Activated T-helper 1 cell treated with anti-CD3 and anti-CD28 coated beads, Interleukin-12 subunit alpha, Interleukin-12 subunit beta, Interleukin-2, Interleukin-4 antibody, amounts not matched to agents 30 ng/mL and 10 ng/mL and 1 ng/mL, durations not matched to agents 14 hours and 24 hours and 36 hours (primary cell): ENCODE results near the gene SLC22A4. TPM values are rescaled to one million over a fixed set of nuclear protein-coding genes. Genes with fewer than 3 reads are reported as not detected.

Experiments
- DNase-seq: peaks from one replicate; pipeline ENCODE4 v3.0.0; 2021; ENCODE audit warnings: low spot score
- H3K27ac Mint-ChIP-seq: one replicate; pipeline ENCODE4 v1.8.0; 2021; ENCODE audit warnings: mild to moderate bottlenecking, mixed read lengths
- H3K27me3 Mint-ChIP-seq: one replicate; pipeline ENCODE4 v1.8.0; 2022; ENCODE audit warnings: mild to moderate bottlenecking, moderate library complexity, mixed read lengths; ENCODE audit not compliant: insufficient read depth
- H3K36me3 Mint-ChIP-seq: one replicate; pipeline ENCODE4 v1.8.0; 2021; ENCODE audit warnings: low read depth, mixed read lengths
- H3K4me1 Mint-ChIP-seq: one replicate; pipeline ENCODE4 v1.8.0; 2021; ENCODE audit warnings: low read depth, mixed read lengths
- H3K4me3 Mint-ChIP-seq: one replicate; pipeline ENCODE4 v1.8.0; 2021; ENCODE audit warnings: mild to moderate bottlenecking, moderate library complexity, mixed read lengths
- H3K9me3 Mint-ChIP-seq: one replicate; pipeline ENCODE4 v1.8.0; 2021; ENCODE audit warnings: mixed read lengths
- intact Hi-C: fragments of 100-400 bp; cut with micrococcal nuclease; formaldehyde crosslinking; loops from one replicate; pipeline ENCODE4 v1.15.1; 2024
- total RNA-seq: library from RNA; stranded (reverse); gene quantifications from 2 replicates; pipeline ENCODE4 v1.2.3, GENCODE V29; 2022

SLC22A4 gene
- 1.6 and 2.6 TPM in 2 replicates for total RNA-seq

- no peaks in the 10 kb centered on the region for H3K36me3 Mint-ChIP-seq
- peaks cover 32% of the 10 kb centered on the region for H3K4me1 Mint-ChIP-seq
- DNase-seq = peak; percentile 66
- intact Hi-C loops = loop anchor here (1.0 to 10.0 kb wide), 10 partner anchors 21 to 757 kb away; partner anchors contain the start of genes GDF9, SLC22A5 and UQCRQ
- peak within 1 kb of the TSS; percentile 95 for H3K27ac Mint-ChIP-seq
- peaks cover 15% of the 10 kb centered on the region for H3K27me3 Mint-ChIP-seq
- H3K4me3 Mint-ChIP-seq = peak within 1 kb of the TSS; percentile 93
- H3K9me3 Mint-ChIP-seq = no peaks in the 10 kb centered on the region
Measured at GRCh38 chr5:132293992-132294727, at the start of gene SLC22A4. Gene SLC22A4, plus strand, starts transcription at chr5:132294394. Its CDS starts 223 bp downstream, at chr5:132294617.

GRCh38 chr5:132245593-132245992 is 48.6 kb upstream of the SLC22A4 start:
- Mint-ChIP-seq H3K4me1 (no peaks in the 10 kb centered on the region), H3K27ac (no peak overlapping the region), H3K36me3 (peaks cover 6% of the 10 kb centered on the region), H3K27me3 (peaks cover 23% of the 10 kb centered on the region), H3K9me3 (peaks cover 39% of the 10 kb centered on the region), H3K4me3 (no peak overlapping the region)
- DNase-seq = no peak
- intact Hi-C loops = no loop called here

- Mint-ChIP-seq H3K4me3 (no peak overlapping the region), H3K27ac (no peak overlapping the region), H3K4me1 (no peaks in the 10 kb centered on the region), H3K9me3 (peaks cover 39% of the 10 kb centered on the region), H3K27me3 (peaks cover 28% of the 10 kb centered on the region), H3K36me3 (peaks cover 6% of the 10 kb centered on the region)
- DNase-seq = no peak
- intact Hi-C loops = loop anchor here (2.0 kb wide), 1 partner anchor 14 kb away; no protein-coding TSS in a partner anchor
Measured at GRCh38 chr5:132246806-132247205, 47.4 kb upstream of the SLC22A4 start.

- no peak overlapping the region for H3K4me3 Mint-ChIP-seq
- no peak for DNase-seq
- intact Hi-C loops = no loop called here
- peaks cover under 1% of the 10 kb centered on the region for H3K36me3 Mint-ChIP-seq
- H3K27me3 Mint-ChIP-seq = peaks cover 20% of the 10 kb centered on the region
- H3K9me3 Mint-ChIP-seq = peaks cover 14% of the 10 kb centered on the region
- H3K27ac Mint-ChIP-seq = no peak overlapping the region
- H3K4me1 Mint-ChIP-seq = no peaks in the 10 kb centered on the region
Measured at GRCh38 chr5:132250547-132250946, 43.6 kb upstream of the SLC22A4 start.

GRCh38 chr5:132251220-132251725 is 42.9 kb upstream of the SLC22A4 start:
- Mint-ChIP-seq H3K4me1 (peaks cover 2% of the 10 kb centered on the region), H3K4me3 (no peak overlapping the region), H3K27me3 (peaks cover 18% of the 10 kb centered on the region), H3K36me3 (peaks cover under 1% of the 10 kb centered on the region), H3K9me3 (peaks cover 9% of the 10 kb centered on the region), H3K27ac (no peak overlapping the region)
- intact Hi-C loops = no loop called here
- DNase-seq = no peak

GRCh38 chr5:132253008-132253441 is 41.2 kb upstream of the SLC22A4 start:
- H3K4me1 Mint-ChIP-seq = peaks cover 5% of the 10 kb centered on the region
- DNase-seq = no peak

GRCh38 chr5:132253452-132254320 is 40.5 kb upstream of the SLC22A4 start:
- Mint-ChIP-seq H3K36me3 (peaks cover 3% of the 10 kb centered on the region), H3K4me3 (no peak overlapping the region), H3K27me3 (peaks cover 27% of the 10 kb centered on the region), H3K4me1 (peaks cover 5% of the 10 kb centered on the region), H3K9me3 (no peaks in the 10 kb centered on the region), H3K27ac (no peak overlapping the region)
- intact Hi-C loops = no loop called here
- no peak for DNase-seq

More at GRCh38 chr5:132253008-132253441, 41.2 kb upstream of the SLC22A4 start:
- intact Hi-C loops = no loop called here
- Mint-ChIP-seq H3K9me3 (no peaks in the 10 kb centered on the region), H3K27ac (no peak overlapping the region), H3K27me3 (peaks cover 23% of the 10 kb centered on the region), H3K4me3 (no peak overlapping the region), H3K36me3 (peaks cover 3% of the 10 kb centered on the region)

- H3K9me3 Mint-ChIP-seq = no peaks in the 10 kb centered on the region
- H3K27me3 Mint-ChIP-seq = peaks cover 27% of the 10 kb centered on the region
- intact Hi-C loops = no loop called here
- H3K4me1 Mint-ChIP-seq = peaks cover 5% of the 10 kb centered on the region
- no peak for DNase-seq
- no peak overlapping the region for H3K27ac Mint-ChIP-seq
- peaks cover 3% of the 10 kb centered on the region for H3K36me3 Mint-ChIP-seq
- H3K4me3 Mint-ChIP-seq = no peak overlapping the region
Measured at GRCh38 chr5:132254321-132254977, 39.7 kb upstream of the SLC22A4 start.

GRCh38 chr5:132256086-132256782 is 38.0 kb upstream of the SLC22A4 start:
- Mint-ChIP-seq H3K4me1 (peaks cover 21% of the 10 kb centered on the region), H3K9me3 (no peaks in the 10 kb centered on the region), H3K36me3 (peaks cover 3% of the 10 kb centered on the region), H3K27me3 (peaks cover 19% of the 10 kb centered on the region), H3K27ac (no peak overlapping the region), H3K4me3 (no peak overlapping the region)
- DNase-seq = no peak
- intact Hi-C loops = no loop called here

- intact Hi-C loops = no loop called here
- Mint-ChIP-seq H3K27me3 (peaks cover 18% of the 10 kb centered on the region), H3K4me3 (no peak overlapping the region), H3K27ac (no peak overlapping the region), H3K9me3 (no peaks in the 10 kb centered on the region), H3K4me1 (peaks cover 24% of the 10 kb centered on the region), H3K36me3 (peaks cover 3% of the 10 kb centered on the region)
- DNase-seq = no peak
Measured at GRCh38 chr5:132256783-132257130, 37.4 kb upstream of the SLC22A4 start.

- Mint-ChIP-seq H3K9me3 (no peaks in the 10 kb centered on the region), H3K27me3 (peaks cover 20% of the 10 kb centered on the region)
Measured at GRCh38 chr5:132257131-132258101, 36.8 kb upstream of the SLC22A4 start, which contains the start of gene PDLIM4. Gene PDLIM4, plus strand, starts transcription at chr5:132257696. Its CDS starts 39 bp downstream, at chr5:132257735.

More at GRCh38 chr5:132257131-132258101, 36.8 kb upstream of the SLC22A4 start, which contains the start of gene PDLIM4:
- Mint-ChIP-seq H3K4me1 (peaks cover 29% of the 10 kb centered on the region), H3K27ac (no peak within 1 kb of the TSS), H3K4me3 (no peak within 1 kb of the TSS), H3K36me3 (peaks cover 3% of the 10 kb centered on the region)
- DNase-seq = no peak
- intact Hi-C loops = no loop called here
